ENCODE results near the gene SBF1.

The SBF1 gene

DNA sequence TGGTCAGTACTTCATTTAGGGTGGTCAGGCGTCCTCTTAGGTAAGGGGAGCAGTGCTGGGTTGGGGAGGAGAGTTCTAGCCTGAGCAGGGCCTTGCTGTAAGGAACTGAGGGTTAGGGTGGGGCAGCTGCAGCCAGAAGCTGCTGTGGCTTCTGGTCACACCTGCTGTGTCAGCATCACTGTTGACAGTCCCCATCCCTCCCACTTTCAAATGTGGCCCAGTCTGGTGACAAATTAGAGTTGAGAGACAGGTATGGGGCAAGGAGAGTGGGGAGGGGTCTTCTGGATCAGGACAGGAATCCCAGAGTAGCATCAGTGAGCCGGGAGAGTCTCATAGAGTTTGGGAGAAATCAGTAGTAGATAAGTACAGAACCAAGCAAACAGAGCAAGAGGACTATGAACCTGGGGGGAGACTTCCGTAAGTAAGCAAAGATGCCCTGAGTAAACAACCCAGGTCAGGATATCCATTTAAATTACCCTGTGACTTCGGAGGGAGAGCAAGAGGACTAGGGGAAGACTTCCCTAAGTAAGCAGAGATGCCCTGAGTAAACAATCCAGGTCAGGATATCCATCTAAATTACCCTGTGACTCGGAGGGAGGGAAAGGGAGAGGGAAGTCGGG is 78.0 kb downstream of the SBF1 start:
- DNase-seq (ENCODE audit: low read depth in 2 of 2), result no peak
